Upper lobe of left lung (tissue), 6 donors: Measurements from ENCODE around the gene TMEM123. TPM values are rescaled to one million over a fixed set of nuclear protein-coding genes. Genes with fewer than 3 reads are reported as not detected.

Experiments used
- ATAC-seq, 2 donors: fragments of 200-7000 bp; cut with Tn5 transposase; one replicate each; pipeline ENCODE4 v1.9.1; 2022; ENCODE audit warnings: mild to moderate bottlenecking in 2 of 2, moderate library complexity in 2 of 2; ENCODE audit not compliant: low FRiP score in 2 of 2
- DNase-seq, 2 donors: peaks; one replicate each; pipeline ENCODE4 v3.0.0-alpha.2; 2019 to 2020
- H3K27ac ChIP-seq, 4 donors: fragments of 200-600 bp; sonication (generic); one replicate each; pipeline ENCODE4 v1.5.1; 2016 to 2019
- H3K27me3 ChIP-seq, 4 donors: fragments of 200-600 bp; sonication (generic); one replicate each; pipeline ENCODE4 v1.5.1; 2017 to 2019
- H3K36me3 ChIP-seq, 4 donors: fragments of 200-600 bp; sonication (generic); one replicate each; pipeline ENCODE4 v1.5.1; 2016 to 2019
- H3K4me1 ChIP-seq, 4 donors: fragments of 200-600 bp; sonication (generic); one replicate each; pipeline ENCODE4 v1.5.1; 2018 to 2019
- H3K4me3 ChIP-seq, 4 donors: fragments of 200-600 bp; sonication (generic); one replicate each; pipeline ENCODE4 v1.5.1; 2017 to 2019; ENCODE audit warnings: mild to moderate bottlenecking in 2 of 4, moderate library complexity in 1 of 4
- H3K9me3 ChIP-seq, 4 donors: fragments of 200-600 bp; sonication (generic); one replicate each; pipeline ENCODE4 v1.5.1; 2018 to 2019
- EP300 ChIP-seq, 4 donors: sonication (generic); formaldehyde crosslinking; IDR thresholded peaks; one replicate each; pipeline ENCODE4 v1.5.1; 2017; ENCODE audit warnings: antibody characterized with exemption in 4 of 4, control low read depth in 2 of 4
- POLR2A ChIP-seq, 4 donors: fragments of 450-650 bp; IDR thresholded peaks; one replicate each; pipeline ENCODE4 v1.5.1; 2016 to 2017; ENCODE audit warnings: antibody characterized with exemption in 4 of 4, mild to moderate bottlenecking in 2 of 4
- POLR2AphosphoS5 ChIP-seq, 2 donors: sonication (generic); formaldehyde crosslinking; IDR thresholded peaks; one replicate each; pipeline ENCODE4 v1.5.1; 2017; ENCODE audit warnings: antibody characterized with exemption in 2 of 2
- WGBS, 2 donors: methylation state at CpG; one replicate each; pipeline ENCODE4 v1.1.5; 2017 to 2018; 5-methylcytosine and 5-hydroxymethylcytosine counted together
- total RNA-seq, 6 donors: library from RNA; depleted of rRNA in 4 of 6; stranded (reverse); fragments of >200 nt in 4 of 6; gene quantifications; one replicate each; pipeline versions ENCODE4 v1.1.0 to v1.2.1, GENCODE V29; 2016 to 2021
- TF ChIP-seq, protein P1 (sequence below), 6 experiments: fragments of 450-650 bp in 4 of 6; fragments of 200-600 bp in 2 of 6; sonication (generic) in 2 of 6; IDR thresholded peaks; one replicate each; pipeline ENCODE4 v1.5.1; 2016 to 2019; ENCODE audit warnings: antibody characterized with exemption in 6 of 6
- donor health status: DM: no; HTN: no; CAD: no; lungs with moderate emphysema.
- donor health status: DM: no; HTN: yes; CAD: no; lungs with severe emphysema.

Gene TMEM123
- total RNA-seq, 6 donors from 2014 or later, result 55.5 to 200 (median 121) TPM

DNA sequence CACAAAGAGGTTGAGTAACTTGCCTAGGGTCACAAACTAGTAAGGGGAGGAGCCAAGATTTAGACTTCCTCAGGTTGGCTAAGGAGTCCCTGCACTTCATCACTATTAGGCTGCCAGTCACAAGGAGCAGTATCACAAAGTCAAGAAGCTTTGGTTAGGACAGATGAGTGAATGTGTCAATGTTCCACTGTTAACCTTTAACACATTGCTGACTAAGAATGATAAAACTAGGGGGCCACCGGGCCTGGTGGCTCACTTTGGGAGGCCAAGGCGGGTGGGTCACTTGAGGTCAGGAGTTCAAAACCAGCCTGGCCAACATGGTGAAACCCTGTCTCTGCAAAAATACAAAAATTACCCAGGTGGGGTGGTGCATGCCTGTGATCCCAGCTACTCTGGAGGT lies 32.0 kb downstream of the TMEM123 start:
- Histone ChIP-seq H3K4me3 (no peak overlapping the region), H3K27me3 (no peaks in the 10 kb centered on the region), H3K27ac (no peak overlapping the region), H3K9me3 (no peaks in the 10 kb centered on the region), H3K4me1 (no peaks in the 10 kb centered on the region), H3K36me3 (no peaks in the 10 kb centered on the region)
- TF ChIP-seq POLR2A (IDR thresholded peaks at IDR 0.05) (no peak), POLR2AphosphoS5 (IDR thresholded peaks at IDR 0.05) (no peak), EP300 (IDR thresholded peaks at IDR 0.05) (no peak)
- TF ChIP-seq, protein P1, sequence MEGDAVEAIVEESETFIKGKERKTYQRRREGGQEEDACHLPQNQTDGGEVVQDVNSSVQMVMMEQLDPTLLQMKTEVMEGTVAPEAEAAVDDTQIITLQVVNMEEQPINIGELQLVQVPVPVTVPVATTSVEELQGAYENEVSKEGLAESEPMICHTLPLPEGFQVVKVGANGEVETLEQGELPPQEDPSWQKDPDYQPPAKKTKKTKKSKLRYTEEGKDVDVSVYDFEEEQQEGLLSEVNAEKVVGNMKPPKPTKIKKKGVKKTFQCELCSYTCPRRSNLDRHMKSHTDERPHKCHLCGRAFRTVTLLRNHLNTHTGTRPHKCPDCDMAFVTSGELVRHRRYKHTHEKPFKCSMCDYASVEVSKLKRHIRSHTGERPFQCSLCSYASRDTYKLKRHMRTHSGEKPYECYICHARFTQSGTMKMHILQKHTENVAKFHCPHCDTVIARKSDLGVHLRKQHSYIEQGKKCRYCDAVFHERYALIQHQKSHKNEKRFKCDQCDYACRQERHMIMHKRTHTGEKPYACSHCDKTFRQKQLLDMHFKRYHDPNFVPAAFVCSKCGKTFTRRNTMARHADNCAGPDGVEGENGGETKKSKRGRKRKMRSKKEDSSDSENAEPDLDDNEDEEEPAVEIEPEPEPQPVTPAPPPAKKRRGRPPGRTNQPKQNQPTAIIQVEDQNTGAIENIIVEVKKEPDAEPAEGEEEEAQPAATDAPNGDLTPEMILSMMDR (IDR thresholded peaks at IDR 0.05), result no peak
- WGBS, 2 donors, result 70 to 78% methylated on average over 2 of the region's 2 CpGs
- ATAC-seq (no peak), DNase-seq (peak in 1 of 2 donors; percentile 16)

DNA sequence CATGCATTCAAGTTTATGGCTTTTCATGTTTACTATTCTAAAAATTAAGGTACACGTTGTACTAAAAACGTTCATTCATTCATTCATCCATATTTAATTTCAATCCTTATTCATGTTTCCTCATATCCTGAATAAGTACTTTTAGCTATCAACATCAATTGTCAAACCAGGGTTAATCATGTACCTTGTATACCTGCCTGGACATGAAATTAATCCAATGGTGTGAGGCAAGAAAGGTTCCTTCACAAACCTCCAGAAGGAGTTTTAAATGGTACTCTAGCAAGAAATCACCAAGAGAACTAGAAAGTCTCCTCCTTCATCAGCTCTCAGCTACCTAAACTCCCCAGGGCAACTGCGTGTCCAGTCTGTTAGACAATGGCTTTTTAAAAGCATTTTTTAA lies 33.4 kb downstream of the TMEM123 start:
- no peak for DNase-seq
- no peaks in the 10 kb centered on the region for H3K9me3 ChIP-seq
- no peak overlapping the region for H3K27ac ChIP-seq
- no peaks in the 10 kb centered on the region for H3K4me1 ChIP-seq
- H3K4me3 ChIP-seq, result no peak overlapping the region
- no peaks in the 10 kb centered on the region for H3K36me3 ChIP-seq
- no peak for ATAC-seq
- WGBS, 2 donors, result 87 to 88% methylated on average over 3 of the region's 3 CpGs
- H3K27me3 ChIP-seq, result no peaks in the 10 kb centered on the region
- TF ChIP-seq POLR2AphosphoS5 (IDR thresholded peaks at IDR 0.05), result no peak
- no peak for TF ChIP-seq POLR2A (IDR thresholded peaks at IDR 0.05)

GRCh38 chr11:102416976-102417375 lies 35.6 kb downstream of the TMEM123 start:
- TF ChIP-seq POLR2AphosphoS5 (IDR thresholded peaks at IDR 0.05), result no peak
- TF ChIP-seq POLR2A (IDR thresholded peaks at IDR 0.05), result no peak
- TF ChIP-seq EP300 (IDR thresholded peaks at IDR 0.05), result no peak
- TF ChIP-seq, protein P1 (IDR thresholded peaks at IDR 0.05), result no peak
- Histone ChIP-seq H3K27me3 (no peaks in the 10 kb centered on the region), H3K4me1 (peaks cover 0 to 3% (median 0%) of the 10 kb centered on the region in 4 donors), H3K36me3 (no peaks in the 10 kb centered on the region), H3K27ac (no peak overlapping the region), H3K9me3 (no peaks in the 10 kb centered on the region), H3K4me3 (no peak overlapping the region)
- no peak for ATAC-seq
- WGBS, 2 donors, result 97 to 100% methylated on average over 2 of the region's 2 CpGs
- DNase-seq, result no peak

DNA sequence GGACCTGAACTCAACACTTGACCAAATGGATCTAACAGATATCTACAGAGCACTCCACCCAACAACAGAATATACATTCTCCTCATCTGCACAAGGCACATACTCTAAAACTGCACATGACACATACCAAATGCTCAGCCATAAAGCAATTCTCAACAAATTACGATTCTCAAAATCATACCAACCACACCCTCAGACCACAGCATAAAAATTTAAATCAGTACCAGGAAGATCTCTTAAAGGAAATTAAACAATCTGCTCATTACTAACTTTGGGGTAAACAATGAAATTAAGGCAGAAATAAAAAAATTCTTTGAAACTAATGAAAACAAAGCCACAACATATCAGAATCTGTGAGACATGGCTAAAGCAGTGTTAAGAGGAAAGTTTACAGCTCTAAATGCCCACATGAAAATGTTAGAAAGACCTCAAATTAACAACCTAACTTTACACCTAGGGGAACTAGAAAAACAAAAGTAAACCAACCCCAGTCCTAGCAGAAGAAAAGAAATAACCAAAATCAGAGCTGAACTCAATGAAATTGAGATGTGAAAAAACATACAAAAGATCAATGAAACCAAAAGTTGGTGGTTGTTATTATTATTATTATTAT lies 37.2 kb downstream of the TMEM123 start:
- no peaks in the 10 kb centered on the region for H3K27me3 ChIP-seq
- no peak for DNase-seq
- WGBS, 2 donors, result 58% methylated on average over 1 of the region's 1 CpG
- ATAC-seq, result no peak
- peaks cover 0 to 9% (median 3%) of the 10 kb centered on the region in 4 donors for H3K4me1 ChIP-seq
- H3K27ac ChIP-seq, result no peak overlapping the region
- H3K9me3 ChIP-seq, result no peaks in the 10 kb centered on the region
- no peak overlapping the region for H3K4me3 ChIP-seq
- no peak for TF ChIP-seq POLR2A (IDR thresholded peaks at IDR 0.05)
- TF ChIP-seq EP300 (IDR thresholded peaks at IDR 0.05), result no peak
- TF ChIP-seq POLR2AphosphoS5 (IDR thresholded peaks at IDR 0.05), result no peak
- TF ChIP-seq, protein P1 (IDR thresholded peaks at IDR 0.05), result no peak
- no peaks in the 10 kb centered on the region for H3K36me3 ChIP-seq

DNA sequence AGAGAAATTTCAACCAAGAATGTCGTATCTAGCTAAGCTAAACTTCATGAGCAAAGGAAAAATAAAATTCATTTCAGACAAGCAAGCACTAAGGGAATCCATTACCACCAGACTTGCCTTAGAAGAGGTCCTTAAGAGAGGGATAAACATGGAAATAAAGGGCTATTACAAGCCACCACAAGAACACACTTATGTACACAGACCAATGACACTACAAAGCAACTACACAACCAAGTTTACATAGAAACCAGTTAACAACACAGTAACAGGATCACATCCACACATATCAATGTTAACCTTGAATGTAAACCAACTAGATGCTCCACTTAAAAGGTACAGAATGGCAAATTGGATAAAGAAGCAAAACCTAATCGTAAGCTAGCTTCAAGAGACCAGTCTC lies 38.0 kb downstream of the TMEM123 start:
- Histone ChIP-seq H3K4me1 (peaks cover 0 to 13% (median 3%) of the 10 kb centered on the region in 4 donors), H3K4me3 (no peak overlapping the region), H3K27me3 (no peaks in the 10 kb centered on the region), H3K27ac (no peak overlapping the region), H3K9me3 (no peaks in the 10 kb centered on the region), H3K36me3 (no peaks in the 10 kb centered on the region)
- DNase-seq (no peak), ATAC-seq (peak in 1 of 2 donors; percentile 11)
- TF ChIP-seq POLR2A (IDR thresholded peaks at IDR 0.05) (no peak), EP300 (IDR thresholded peaks at IDR 0.05) (no peak), POLR2AphosphoS5 (IDR thresholded peaks at IDR 0.05) (no peak)
- TF ChIP-seq, protein P1 (IDR thresholded peaks at IDR 0.05), result no peak
- 79 to 85% methylated on average over 2 of the region's 2 CpGs for WGBS, 2 donors
